Body of pancreas (tissue), 4 donors: ENCODE results near the gene RFX7. TPM values are rescaled to one million over a fixed set of nuclear protein-coding genes. Genes with fewer than 3 reads are reported as not detected.
"Not testable (repeated sequence)": the region's sequence is repeated elsewhere in the genome, so short reads cannot be mapped to it uniquely, and the experiment has no call there.

Source experiments
- ATAC-seq: fragments of 150-250 bp; one replicate; pipeline ENCODE4 v1.9.1; 2016
- DNase-seq, 4 donors: peaks; one replicate each; pipeline ENCODE4 v3.0.0-alpha.2; 2019
- H3K27ac ChIP-seq, 4 donors: fragments of 200-600 bp; sonication (generic); 1 replicate in 3 of 4; 2 replicates in 1 of 4; pipeline versions ENCODE4 v1.5.1 to v1.6.1; 2016 to 2019; ENCODE audit warnings: mild to moderate bottlenecking in 1 of 4, mixed read lengths in 1 of 4, moderate library complexity in 1 of 4
- H3K27me3 ChIP-seq, 2 donors: fragments of 200-600 bp; sonication (generic); one replicate each; pipeline ENCODE4 v1.6.0; 2016; ENCODE audit warnings: mild to moderate bottlenecking in 1 of 2
- H3K36me3 ChIP-seq, 2 donors: fragments of 200-600 bp; sonication (generic); replicated peaks in 1 of 2; 2 replicates each; pipeline ENCODE4 v1.5.1; 2016; ENCODE audit warnings: low read depth in 2 of 2; ENCODE audit not compliant: insufficient read depth in 1 of 2
- H3K4me1 ChIP-seq: fragments of 200-600 bp; sonication (generic); one replicate; pipeline ENCODE4 v1.6.0; 2016
- H3K4me3 ChIP-seq, 2 donors: fragments of 200-600 bp; sonication (generic); 1 replicate in 1 of 2; 2 replicates in 1 of 2; pipeline ENCODE4 v1.5.1; 2016 to 2019
- H3K9me3 ChIP-seq, 3 donors: fragments of 200-600 bp; sonication (generic); 1 replicate in 2 of 3; 2 replicates in 1 of 3; pipeline ENCODE4 v1.5.1; 2016
- CTCF ChIP-seq, 7 experiments: fragments of 450-650 bp in 4 of 7; fragments of 200-600 bp in 3 of 7; sonication (generic) in 3 of 7; IDR thresholded peaks; one replicate each; pipeline ENCODE4 v1.5.1; 2016 to 2019; ENCODE audit warnings: antibody characterized with exemption in 7 of 7
- POLR2A ChIP-seq, 3 donors: fragments of 450-650 bp; IDR thresholded peaks; one replicate each; pipeline ENCODE4 v1.6.1; 2016; ENCODE audit warnings: antibody characterized with exemption in 3 of 3, mild to moderate bottlenecking in 2 of 3
- WGBS, 2 donors: methylation state at CpG; one replicate each; pipeline ENCODE4 v1.1.5; 2017; 5-methylcytosine and 5-hydroxymethylcytosine counted together
- intact Hi-C: fragments of 100-400 bp; cut with DNase I; formaldehyde crosslinking; loops from one replicate; pipeline ENCODE4 v1.15.1; 2023
- total RNA-seq, 2 donors: library from RNA; depleted of rRNA; stranded (reverse); fragments of >200 nt; gene quantifications; one replicate each; pipeline ENCODE4 v1.1.0, GENCODE V29; 2016

RFX7 gene
- total RNA-seq, 2 donors from 2014 or later = 2.6 to 5.4 TPM

GRCh38 chr15:56165234-56165633 is 78.4 kb downstream of the RFX7 start:
- DNase-seq (no peak), ATAC-seq (no peak)
- Histone ChIP-seq H3K4me1 (no peaks in the 10 kb centered on the region), H3K36me3 (no peaks in the 10 kb centered on the region), H3K27me3 (no peaks in the 10 kb centered on the region), H3K9me3 (no peaks in the 10 kb centered on the region), H3K27ac (no peak overlapping the region), H3K4me3 (no peak overlapping the region)
- TF ChIP-seq CTCF (IDR thresholded peaks at IDR 0.05) (no peak), POLR2A (IDR thresholded peaks at IDR 0.05) (no peak)
- 92 to 95% methylated on average over 2 of the region's 2 CpGs for WGBS, 2 donors
- intact Hi-C loops = no loop called here

- Histone ChIP-seq H3K4me3 (no peak overlapping the region), H3K36me3 (no peaks in the 10 kb centered on the region), H3K27me3 (no peaks in the 10 kb centered on the region), H3K4me1 (no peaks in the 10 kb centered on the region), H3K27ac (no peak overlapping the region), H3K9me3 (no peaks in the 10 kb centered on the region)
- ATAC-seq = no peak
- no peak for DNase-seq
- intact Hi-C loops = no loop called here
- TF ChIP-seq CTCF (IDR thresholded peaks at IDR 0.05) (no peak), POLR2A (IDR thresholded peaks at IDR 0.05) (no peak)
- WGBS, 2 donors = 95 to 97% methylated on average over 1 of the region's 1 CpG
Observed at GRCh38 chr15:56160966-56161365, 82.7 kb downstream of the RFX7 start.

- Histone ChIP-seq H3K9me3 (no peaks in the 10 kb centered on the region), H3K4me3 (no peak overlapping the region), H3K27ac (no peak overlapping the region), H3K27me3 (no peaks in the 10 kb centered on the region), H3K36me3 (no peaks in the 10 kb centered on the region), H3K4me1 (no peaks in the 10 kb centered on the region)
- ATAC-seq = no peak
- WGBS, 2 donors = 90 to 93% methylated on average over 3 of the region's 3 CpGs
- TF ChIP-seq POLR2A (IDR thresholded peaks at IDR 0.05) = no peak
- no peak for TF ChIP-seq CTCF (IDR thresholded peaks at IDR 0.05)
- intact Hi-C loops = no loop called here
- DNase-seq = no peak
Observed at GRCh38 chr15:56156877-56157276, 86.8 kb downstream of the RFX7 start.

- H3K36me3 ChIP-seq, ATAC-seq, H3K4me1 ChIP-seq, H3K27ac ChIP-seq, H3K27me3 ChIP-seq, DNase-seq, H3K9me3 ChIP-seq, intact Hi-C loops, H3K4me3 ChIP-seq: not testable (repeated sequence)
- 94 to 99% methylated on average over 10 of the region's 10 CpGs for WGBS, 2 donors
Observed at GRCh38 chr15:56155278-56155677, 88.4 kb downstream of the RFX7 start.

- DNase-seq, H3K36me3 ChIP-seq, intact Hi-C loops, H3K9me3 ChIP-seq, H3K4me1 ChIP-seq, H3K27ac ChIP-seq, H3K27me3 ChIP-seq, ATAC-seq, H3K4me3 ChIP-seq: not testable (repeated sequence)
- WGBS, 2 donors = 96 to 97% methylated on average over 4 of the region's 4 CpGs
Observed at GRCh38 chr15:56154768-56155167, 88.9 kb downstream of the RFX7 start.

- DNase-seq (no peak), ATAC-seq (no peak)
- no peak for TF ChIP-seq CTCF (IDR thresholded peaks at IDR 0.05)
- TF ChIP-seq POLR2A (IDR thresholded peaks at IDR 0.05) = no peak
- Histone ChIP-seq H3K4me3 (no peak overlapping the region), H3K4me1 (no peaks in the 10 kb centered on the region), H3K9me3 (no peaks in the 10 kb centered on the region), H3K27ac (no peak overlapping the region), H3K27me3 (no peaks in the 10 kb centered on the region), H3K36me3 (no peaks in the 10 kb centered on the region)
- 92 to 100% methylated on average over 3 to 6 of the region's 6 CpGs for WGBS, 2 donors
- intact Hi-C loops = no loop called here
Observed at GRCh38 chr15:56150204-56150603, 93.5 kb downstream of the RFX7 start.
